SH-SY5Y (cell line): ENCODE measurements around the gene MYBPC2.

Experiments used
- GATA2 ChIP-seq: IDR thresholded peaks from 2 replicates; pipeline ENCODE4 v1.6.1; 2011; ENCODE audit warnings: mild to moderate bottlenecking, low read depth, low read length
- GATA3 ChIP-seq: IDR thresholded peaks from 2 replicates; pipeline ENCODE4 v1.6.1; 2011; ENCODE audit warnings: low read depth, mild to moderate bottlenecking, low read length, moderate library complexity

- TF ChIP-seq GATA2 (no peak), GATA3 (no peak)
These were observed 46.4 kb downstream of the MYBPC2 start for GRCh38 chr19:50478901-50479715.
